OCI-LY7 (cell line): Measurements from ENCODE around the gene CCDC30. TPM values are rescaled to one million over a fixed set of nuclear protein-coding genes. Genes with fewer than 3 reads are reported as not detected.

Experiments used
- BruUV-seq: library from RNA; stranded (reverse); fragments of 400-500 nt; replicated peaks from 2 replicates; lab custom pipeline; 2021; lab: Mats Ljungman, UMichigan
- CTCF ChIA-PET: fragments of 300-600 bp; sonication (Branson Sonifier 250); formaldehyde crosslinking; loops from one replicate; lab custom pipeline; 2022; ENCODE audit warnings: antibody characterized with exemption; ENCODE audit not compliant: unreplicated experiment; lab: Charles Lee
- POLR2A ChIA-PET: fragments of 300-600 bp; sonication (Branson Sonifier 250); formaldehyde crosslinking; loops from one replicate; lab custom pipeline; 2022; ENCODE audit warnings: antibody characterized with exemption; lab: Charles Lee
- DNase-seq: peaks from one replicate; pipeline ENCODE4 v3.0.0-alpha.2; 2015; ENCODE audit warnings: low spot score
- H2AFZ ChIP-seq: fragments of 200-600 bp; sonication (generic), shearing (Covaris generic); 2 replicates; pipeline ENCODE4 v1.6.1; 2014; ENCODE audit warnings: mild to moderate bottlenecking, antibody characterized with exemption, low read length, moderate library complexity
- H3K27ac ChIP-seq: fragments of 200-600 bp; sonication (generic); 2 replicates; pipeline ENCODE4 v1.5.1; 2014; ENCODE audit warnings: mixed run types, low read depth, mild to moderate bottlenecking, moderate library complexity, low read length, inconsistent platforms; ENCODE audit not compliant: poor library complexity, severe bottlenecking
- H3K36me3 ChIP-seq: fragments of 200-600 bp; sonication (generic); 2 replicates; pipeline ENCODE4 v1.6.1; 2014; ENCODE audit warnings: mild to moderate bottlenecking, antibody characterized with exemption, low read length, moderate library complexity, mixed read lengths; ENCODE audit not compliant: insufficient read depth
- H3K4me1 ChIP-seq: fragments of 200-600 bp; sonication (generic); 2 replicates; pipeline ENCODE4 v1.5.1; 2014; ENCODE audit warnings: mild to moderate bottlenecking, low read length; ENCODE audit not compliant: insufficient read depth, poor library complexity, severe bottlenecking
- H3K4me2 ChIP-seq: fragments of 200-600 bp; sonication (generic); 2 replicates; pipeline ENCODE4 v1.6.1; 2014; ENCODE audit warnings: mild to moderate bottlenecking, low read length
- H3K4me3 ChIP-seq: fragments of 200-600 bp; sonication (generic); 2 replicates; pipeline ENCODE4 v1.5.1; 2014; ENCODE audit warnings: mild to moderate bottlenecking, low read depth, low read length; ENCODE audit not compliant: poor library complexity, severe bottlenecking
- H3K79me2 ChIP-seq: fragments of 200-600 bp; sonication (generic); 2 replicates; pipeline ENCODE4 v1.6.1; 2016; ENCODE audit warnings: low read depth, mild to moderate bottlenecking, low read length, moderate library complexity, mixed read lengths; ENCODE audit not compliant: insufficient read depth
- H3K9me2 ChIP-seq: fragments of 200-600 bp; sonication (generic); 2 replicates; pipeline ENCODE4 v1.6.1; 2016; ENCODE audit warnings: mild to moderate bottlenecking, low read length, mixed read lengths; ENCODE audit not compliant: insufficient read depth
- H3K9me3 ChIP-seq: fragments of 200-600 bp; sonication (generic); 2 replicates; pipeline ENCODE4 v1.6.1; 2014; ENCODE audit warnings: mild to moderate bottlenecking, mixed run types, low read length, mixed read lengths
- H4K20me1 ChIP-seq: fragments of 200-600 bp; sonication (generic); 2 replicates; pipeline ENCODE4 v1.6.1; 2014; ENCODE audit warnings: mild to moderate bottlenecking, antibody characterized with exemption, low read length, moderate library complexity, mixed read lengths; ENCODE audit not compliant: insufficient read depth
- EZH2phosphoT487 ChIP-seq: fragments of 200-600 bp; sonication (generic); IDR thresholded peaks from 2 replicates; pipeline ENCODE4 v1.6.1; 2018; ENCODE audit warnings: low read depth, borderline replicate concordance, mild to moderate bottlenecking, mixed run types, antibody characterized with exemption, low read length, moderate library complexity, mixed read lengths
- intact Hi-C: fragments of 100-400 bp; cut with micrococcal nuclease; formaldehyde crosslinking; loops from one replicate; pipeline ENCODE4 v1.10.0; 2022; ENCODE audit not compliant: unreplicated experiment
- total RNA-seq, 2 experiments: library from RNA; depleted of rRNA in 1 of 2; stranded (reverse); fragments of >200 nt in 1 of 2; shearing (Covaris generic) in 1 of 2; gene quantifications; 2 replicates each; pipeline ENCODE4 v1.2.3, GENCODE V29; 2014 to 2022
- TF ChIP-seq, protein P1 (sequence below): fragments of 200-600 bp; sonication (generic); conservative IDR thresholded peaks from 2 replicates; pipeline ENCODE4 v1.5.1; 2014; ENCODE audit warnings: mild to moderate bottlenecking, antibody characterized with exemption, low read length, moderate library complexity, mixed read lengths

The CCDC30 gene
- total RNA-seq, 2 experiments from 2014 or later = 0.54 to 2.6 TPM

GRCh38 chr1:42429603-42430002 lies 33.5 kb upstream of the CCDC30 start:
- Histone ChIP-seq H2AFZ (no peak overlapping the region), H3K4me1 (no peaks in the 10 kb centered on the region), H3K9me3 (no peaks in the 10 kb centered on the region), H3K27ac (no peak overlapping the region), H3K4me2 (no peak overlapping the region), H4K20me1 (no peaks in the 10 kb centered on the region), H3K9me2 (no peaks in the 10 kb centered on the region), H3K36me3 (no peaks in the 10 kb centered on the region), H3K79me2 (no peaks in the 10 kb centered on the region), H3K4me3 (no peak overlapping the region)
- ChIA-PET CTCF (no interaction called here), POLR2A (no interaction called here)
- DNase-seq = no peak
- intact Hi-C loops = no loop called here
- no TSS peak for BruUV-seq
- TF ChIP-seq, protein P1, sequence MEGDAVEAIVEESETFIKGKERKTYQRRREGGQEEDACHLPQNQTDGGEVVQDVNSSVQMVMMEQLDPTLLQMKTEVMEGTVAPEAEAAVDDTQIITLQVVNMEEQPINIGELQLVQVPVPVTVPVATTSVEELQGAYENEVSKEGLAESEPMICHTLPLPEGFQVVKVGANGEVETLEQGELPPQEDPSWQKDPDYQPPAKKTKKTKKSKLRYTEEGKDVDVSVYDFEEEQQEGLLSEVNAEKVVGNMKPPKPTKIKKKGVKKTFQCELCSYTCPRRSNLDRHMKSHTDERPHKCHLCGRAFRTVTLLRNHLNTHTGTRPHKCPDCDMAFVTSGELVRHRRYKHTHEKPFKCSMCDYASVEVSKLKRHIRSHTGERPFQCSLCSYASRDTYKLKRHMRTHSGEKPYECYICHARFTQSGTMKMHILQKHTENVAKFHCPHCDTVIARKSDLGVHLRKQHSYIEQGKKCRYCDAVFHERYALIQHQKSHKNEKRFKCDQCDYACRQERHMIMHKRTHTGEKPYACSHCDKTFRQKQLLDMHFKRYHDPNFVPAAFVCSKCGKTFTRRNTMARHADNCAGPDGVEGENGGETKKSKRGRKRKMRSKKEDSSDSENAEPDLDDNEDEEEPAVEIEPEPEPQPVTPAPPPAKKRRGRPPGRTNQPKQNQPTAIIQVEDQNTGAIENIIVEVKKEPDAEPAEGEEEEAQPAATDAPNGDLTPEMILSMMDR = no peak

DNA sequence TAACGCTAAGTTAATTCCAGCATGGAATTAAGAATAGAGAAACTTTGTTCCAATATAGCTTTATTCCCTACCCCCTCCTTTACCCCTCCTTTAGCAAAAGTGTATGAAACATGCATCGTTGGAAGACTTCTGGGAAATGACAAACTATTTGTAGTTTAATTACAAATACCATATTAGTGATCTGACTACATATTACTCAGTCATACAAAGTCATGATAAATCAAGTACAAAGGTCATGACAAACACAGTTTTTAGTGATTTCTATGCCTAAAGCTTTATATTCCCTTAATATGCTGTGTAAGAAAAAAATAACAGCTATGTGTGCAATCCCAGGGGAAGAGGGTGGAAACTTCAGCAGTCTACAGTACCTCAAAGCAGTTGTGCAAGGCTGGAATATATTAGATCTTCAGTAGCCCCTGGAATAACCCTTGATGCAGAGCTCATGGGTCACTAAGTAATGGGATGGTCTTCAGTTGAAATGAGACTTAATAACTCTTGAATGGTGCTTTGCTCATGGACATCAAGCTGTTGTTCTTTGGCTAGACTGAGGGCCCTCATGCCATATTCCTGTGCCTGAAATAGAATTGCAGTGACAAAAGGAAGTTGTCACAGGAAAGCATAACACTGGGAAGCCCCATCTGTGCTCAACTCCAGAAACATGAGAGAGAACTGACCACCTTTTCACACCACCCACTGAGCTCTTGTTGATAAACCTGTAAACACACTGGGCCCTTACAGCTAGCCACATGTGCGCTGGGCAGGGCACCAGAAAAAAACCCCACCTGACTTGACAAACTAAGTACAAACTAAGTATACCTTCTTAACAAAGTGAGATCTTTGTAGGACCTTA lies 32.6 kb upstream of the CCDC30 start:
- H3K4me1 ChIP-seq = no peaks in the 10 kb centered on the region
- H3K9me2 ChIP-seq = no peaks in the 10 kb centered on the region
- DNase-seq = no peak
- TF ChIP-seq, protein P1 = no peak
- TF ChIP-seq EZH2phosphoT487 = no peak
- no peak overlapping the region for H2AFZ ChIP-seq
- no peak overlapping the region for H3K27ac ChIP-seq
- BruUV-seq = no TSS peak
- intact Hi-C loops = no loop called here
- no peaks in the 10 kb centered on the region for H3K79me2 ChIP-seq
- no peaks in the 10 kb centered on the region for H3K9me3 ChIP-seq
- H3K36me3 ChIP-seq = no peaks in the 10 kb centered on the region
- ChIA-PET POLR2A (no interaction called here), CTCF (no interaction called here)
- no peak overlapping the region for H3K4me3 ChIP-seq
- no peaks in the 10 kb centered on the region for H4K20me1 ChIP-seq
- no peak overlapping the region for H3K4me2 ChIP-seq

DNA sequence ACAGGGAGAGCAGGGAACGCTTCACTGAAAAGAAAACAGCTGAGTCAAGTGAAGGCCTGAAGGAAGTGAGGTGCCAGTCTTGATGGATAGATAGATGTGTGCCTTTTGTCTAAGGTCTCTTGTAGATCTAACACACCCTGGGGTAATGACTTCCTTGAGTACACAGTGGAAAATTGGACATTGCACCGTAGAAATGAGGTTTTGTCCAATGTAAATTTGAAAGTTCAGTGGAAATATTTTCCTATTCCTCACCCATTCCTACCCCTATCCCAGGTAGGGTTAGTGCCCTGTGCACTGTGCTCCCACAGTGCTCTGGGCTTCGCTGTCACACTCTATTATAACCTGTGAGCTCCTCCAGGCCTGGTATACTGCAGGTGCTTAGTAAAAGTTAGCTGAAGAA lies 31.6 kb upstream of the CCDC30 start:
- ChIA-PET POLR2A (interaction anchor here (0.7 kb wide), 1 partner anchor 313 kb away, joined by 3 read pairs; no protein-coding TSS in a partner anchor), CTCF (no interaction called here)
- Histone ChIP-seq H3K27ac (no peak overlapping the region), H3K79me2 (no peaks in the 10 kb centered on the region), H3K4me1 (no peaks in the 10 kb centered on the region), H4K20me1 (no peaks in the 10 kb centered on the region), H2AFZ (no peak overlapping the region), H3K4me2 (no peak overlapping the region), H3K36me3 (no peaks in the 10 kb centered on the region), H3K4me3 (no peak overlapping the region), H3K9me3 (no peaks in the 10 kb centered on the region), H3K9me2 (no peaks in the 10 kb centered on the region)
- no peak for TF ChIP-seq EZH2phosphoT487
- TF ChIP-seq, protein P1 = no peak
- no TSS peak for BruUV-seq
- DNase-seq = no peak
- intact Hi-C loops = no loop called here
